ENCODE results near the gene KAZN. TPM values are rescaled to one million over a fixed set of nuclear protein-coding genes. Genes with fewer than 3 reads are reported as not detected.

The KAZN gene
- polyA plus RNA-seq, 1 donor (not counting 4 experiments of a cell fraction or from before 2014, with no cell fraction given), result 5.9 TPM

DNA sequence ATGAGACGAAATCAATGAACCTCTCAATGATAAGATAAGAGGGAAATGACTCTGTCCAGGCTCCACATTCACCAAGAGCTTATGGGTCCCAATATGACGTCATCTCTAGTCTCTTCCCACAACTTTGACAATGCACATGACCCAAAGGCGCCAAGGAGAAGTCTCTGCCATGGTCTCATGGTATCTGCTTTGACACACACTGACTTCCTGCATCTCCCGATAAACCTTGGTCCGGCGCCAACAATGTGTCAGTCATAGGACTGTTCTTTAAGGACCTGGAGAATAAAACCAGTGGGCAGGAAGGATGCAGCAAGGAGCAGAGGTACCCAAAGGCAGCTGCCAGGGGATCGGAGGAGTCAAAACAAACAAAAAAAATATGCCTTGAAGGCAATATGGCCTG is 508.1 kb downstream of the KAZN start:
- no peaks in the 10 kb centered on the region for H4K20me1 ChIP-seq (ENCODE audit: control insufficient read depth, extremely low read depth, insufficient read depth, low read length)
- no peak overlapping the region for H3K4me2 ChIP-seq (ENCODE audit: control insufficient read depth, extremely low read depth, insufficient read depth, low read depth, low read length)
- H3K27me3 ChIP-seq (ENCODE audit: control insufficient read depth, extremely low read depth, insufficient read depth, low read length), result peaks cover 8% of the 10 kb centered on the region
- no peak overlapping the region for H2AFZ ChIP-seq (ENCODE audit: control insufficient read depth, low read length)
- no peak overlapping the region for H3K27ac ChIP-seq (ENCODE audit: control insufficient read depth, insufficient read depth, low read length)
- no peaks in the 10 kb centered on the region for H3K4me1 ChIP-seq (ENCODE audit: control insufficient read depth, extremely low read depth, insufficient read depth, low read length)
- H3K9me3 ChIP-seq (ENCODE audit: control insufficient read depth, low read depth, low read length), result no peaks in the 10 kb centered on the region
- H3K4me3 ChIP-seq (ENCODE audit: control insufficient read depth in 2 of 3, extremely low read depth in 1 of 3, insufficient read depth in 2 of 3, low read depth in 1 of 3, low read length in 3 of 3), result no peak overlapping the region
- H3K9me1 ChIP-seq (ENCODE audit: control insufficient read depth, extremely low read depth, insufficient read depth, low read length), result no peaks in the 10 kb centered on the region
- no peaks in the 10 kb centered on the region for H3K79me2 ChIP-seq (ENCODE audit: control insufficient read depth, insufficient read depth, low read length)
- no peak for TF ChIP-seq EZH2 (IDR thresholded peaks at IDR 0.05; ENCODE audit: low read length)
- TF ChIP-seq, protein P1, sequence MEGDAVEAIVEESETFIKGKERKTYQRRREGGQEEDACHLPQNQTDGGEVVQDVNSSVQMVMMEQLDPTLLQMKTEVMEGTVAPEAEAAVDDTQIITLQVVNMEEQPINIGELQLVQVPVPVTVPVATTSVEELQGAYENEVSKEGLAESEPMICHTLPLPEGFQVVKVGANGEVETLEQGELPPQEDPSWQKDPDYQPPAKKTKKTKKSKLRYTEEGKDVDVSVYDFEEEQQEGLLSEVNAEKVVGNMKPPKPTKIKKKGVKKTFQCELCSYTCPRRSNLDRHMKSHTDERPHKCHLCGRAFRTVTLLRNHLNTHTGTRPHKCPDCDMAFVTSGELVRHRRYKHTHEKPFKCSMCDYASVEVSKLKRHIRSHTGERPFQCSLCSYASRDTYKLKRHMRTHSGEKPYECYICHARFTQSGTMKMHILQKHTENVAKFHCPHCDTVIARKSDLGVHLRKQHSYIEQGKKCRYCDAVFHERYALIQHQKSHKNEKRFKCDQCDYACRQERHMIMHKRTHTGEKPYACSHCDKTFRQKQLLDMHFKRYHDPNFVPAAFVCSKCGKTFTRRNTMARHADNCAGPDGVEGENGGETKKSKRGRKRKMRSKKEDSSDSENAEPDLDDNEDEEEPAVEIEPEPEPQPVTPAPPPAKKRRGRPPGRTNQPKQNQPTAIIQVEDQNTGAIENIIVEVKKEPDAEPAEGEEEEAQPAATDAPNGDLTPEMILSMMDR (optimal IDR thresholded peaks at IDR 0.05 in 1 of 3, IDR thresholded peaks at IDR 0.05 in 1 of 3, conservative IDR thresholded peaks at IDR 0.05 in 1 of 3; ENCODE audit: extremely low read depth in 1 of 3, insufficient read depth in 2 of 3, low read length in 3 of 3), result no peak
- no peak overlapping the region for H3K9ac ChIP-seq (ENCODE audit: control insufficient read depth, extremely low read depth, insufficient read depth, low read length)
- no peaks in the 10 kb centered on the region for H3K36me3 ChIP-seq (ENCODE audit: control insufficient read depth in 2 of 2, extremely low read depth in 1 of 2, insufficient read depth in 2 of 2, low read length in 2 of 2)
- DNase-seq (ENCODE audit: low read depth, low spot score) (no peak), FAIRE-seq (no peak)
- dilution Hi-C loops (cut with MboI; ENCODE audit: extremely low pct_ligation_motif_present, low sequenced_read_pairs), result no loop called here

DNA sequence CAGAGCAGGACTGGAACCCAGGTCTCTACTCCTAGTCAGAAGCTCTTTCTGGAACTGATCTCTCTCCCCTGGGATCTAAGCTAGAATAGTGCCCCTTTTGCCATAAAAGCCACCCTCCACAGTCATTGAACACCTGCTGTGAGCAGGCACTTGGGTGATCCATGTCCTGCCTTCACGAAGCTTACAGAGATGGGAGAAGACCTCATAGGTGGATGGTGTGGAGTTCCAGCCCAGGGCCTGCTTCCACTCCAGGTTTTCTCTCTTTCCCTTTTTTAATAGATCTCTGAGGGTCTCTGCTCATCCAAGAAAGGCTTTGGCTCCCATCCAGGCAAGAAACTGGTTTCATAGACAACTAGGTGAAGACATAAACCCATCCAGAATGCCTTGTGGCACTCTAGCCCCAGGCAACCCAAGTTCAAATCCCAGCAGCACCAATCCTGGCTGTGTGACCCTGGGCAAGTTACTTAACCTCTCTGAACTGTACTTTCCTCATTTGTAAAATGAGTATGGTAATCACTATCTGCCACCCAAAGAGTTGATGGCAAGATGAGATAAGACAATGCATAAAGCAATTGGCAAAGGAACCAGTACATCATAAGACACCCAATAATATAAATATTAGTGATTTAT is 508.7 kb downstream of the KAZN start:
- no peaks in the 10 kb centered on the region for H3K9me1 ChIP-seq (ENCODE audit: control insufficient read depth, extremely low read depth, insufficient read depth, low read length)

More for the DNA sequence above, 508.7 kb downstream of the KAZN start:
- dilution Hi-C loops (cut with MboI; ENCODE audit: extremely low pct_ligation_motif_present, low sequenced_read_pairs), result no loop called here
- peaks cover 4% of the 10 kb centered on the region for H3K27me3 ChIP-seq (ENCODE audit: control insufficient read depth, extremely low read depth, insufficient read depth, low read length)
- H3K4me3 ChIP-seq (ENCODE audit: control insufficient read depth in 2 of 3, extremely low read depth in 1 of 3, insufficient read depth in 2 of 3, low read depth in 1 of 3, low read length in 3 of 3), result no peak overlapping the region
- H3K79me2 ChIP-seq (ENCODE audit: control insufficient read depth, insufficient read depth, low read length), result no peaks in the 10 kb centered on the region
- no peak overlapping the region for H2AFZ ChIP-seq (ENCODE audit: control insufficient read depth, low read length)
- no peaks in the 10 kb centered on the region for H3K36me3 ChIP-seq (ENCODE audit: control insufficient read depth in 2 of 2, extremely low read depth in 1 of 2, insufficient read depth in 2 of 2, low read length in 2 of 2)
- no peak overlapping the region for H3K4me2 ChIP-seq (ENCODE audit: control insufficient read depth, extremely low read depth, insufficient read depth, low read depth, low read length)
- no peak for TF ChIP-seq EZH2 (IDR thresholded peaks at IDR 0.05; ENCODE audit: low read length)
- TF ChIP-seq, protein P1 (optimal IDR thresholded peaks at IDR 0.05 in 1 of 3, IDR thresholded peaks at IDR 0.05 in 1 of 3, conservative IDR thresholded peaks at IDR 0.05 in 1 of 3; ENCODE audit: extremely low read depth in 1 of 3, insufficient read depth in 2 of 3, low read length in 3 of 3), result no peak
- no peak overlapping the region for H3K27ac ChIP-seq (ENCODE audit: control insufficient read depth, insufficient read depth, low read length)
- FAIRE-seq (no peak), DNase-seq (ENCODE audit: low read depth, low spot score) (no peak)
- H4K20me1 ChIP-seq (ENCODE audit: control insufficient read depth, extremely low read depth, insufficient read depth, low read length), result no peaks in the 10 kb centered on the region
- no peak overlapping the region for H3K9ac ChIP-seq (ENCODE audit: control insufficient read depth, extremely low read depth, insufficient read depth, low read length)
- H3K9me3 ChIP-seq (ENCODE audit: control insufficient read depth, low read depth, low read length), result no peaks in the 10 kb centered on the region
- H3K4me1 ChIP-seq (ENCODE audit: control insufficient read depth, extremely low read depth, insufficient read depth, low read length), result no peaks in the 10 kb centered on the region
